Activated T-cell treated with anti-CD3 and anti-CD28 coated beads, Interleukin-2, amount 50 U/mL, for 4 hours (primary cell): ENCODE data around the gene TCF3. TPM values are rescaled to one million over a fixed set of nuclear protein-coding genes. Genes with fewer than 3 reads are reported as not detected.

Experiments
- ATAC-seq, 2 donors: fragments of 200-7000 bp; cut with Tn5 transposase; one replicate each; pipeline ENCODE4 v1.10.0; 2021
- DNase-seq: peaks from one replicate; pipeline ENCODE4 v3.0.0-alpha.2; 2020
- H3K27me3 Mint-ChIP-seq: one replicate; pipeline ENCODE4 v1.8.0; 2021; ENCODE audit warnings: low read depth, mixed read lengths
- H3K36me3 Mint-ChIP-seq: one replicate; pipeline ENCODE4 v1.8.0; 2022; ENCODE audit warnings: mixed read lengths; ENCODE audit not compliant: insufficient read depth
- H3K4me1 Mint-ChIP-seq: one replicate; pipeline ENCODE4 v1.8.0; 2021; ENCODE audit warnings: low read depth, mixed read lengths
- H3K4me3 Mint-ChIP-seq: one replicate; pipeline ENCODE4 v1.8.0; 2021; ENCODE audit warnings: mild to moderate bottlenecking, moderate library complexity, mixed read lengths
- H3K9me3 Mint-ChIP-seq: one replicate; pipeline ENCODE4 v1.8.0; 2021; ENCODE audit warnings: mixed read lengths
- total RNA-seq, 3 donors: library from RNA; stranded (reverse); gene quantifications; one replicate each; pipeline ENCODE4 v1.2.1, GENCODE V29; 2021

Gene TCF3
- total RNA-seq, 3 donors from 2014 or later, result 144 to 184 (median 153) TPM

- H3K4me3 Mint-ChIP-seq, result peak overlapping the region; percentile 96
- H3K9me3 Mint-ChIP-seq, result no peaks in the 10 kb centered on the region
- peaks cover 10% of the 10 kb centered on the region for H3K4me1 Mint-ChIP-seq
- H3K36me3 Mint-ChIP-seq, result peaks cover 4% of the 10 kb centered on the region
- no peak for DNase-seq
- no peak for ATAC-seq
- no peaks in the 10 kb centered on the region for H3K27me3 Mint-ChIP-seq
Measured at GRCh38 chr19:1590641-1591397, 61.6 kb downstream of the TCF3 start.

GRCh38 chr19:1587872-1588271 is 64.5 kb downstream of the TCF3 start:
- Mint-ChIP-seq H3K4me1 (peaks cover 10% of the 10 kb centered on the region), H3K36me3 (peaks cover 7% of the 10 kb centered on the region)
- no peak for DNase-seq

GRCh38 chr19:1585243-1585580 is 67.2 kb downstream of the TCF3 start:
- Mint-ChIP-seq H3K4me3 (no peak overlapping the region), H3K9me3 (no peaks in the 10 kb centered on the region), H3K36me3 (peaks cover 5% of the 10 kb centered on the region), H3K27me3 (no peaks in the 10 kb centered on the region), H3K4me1 (no peaks in the 10 kb centered on the region)
- DNase-seq (no peak), ATAC-seq (no peak)

More at GRCh38 chr19:1587872-1588271, 64.5 kb downstream of the TCF3 start:
- H3K27me3 Mint-ChIP-seq, result no peaks in the 10 kb centered on the region
- H3K9me3 Mint-ChIP-seq, result no peaks in the 10 kb centered on the region
- ATAC-seq, result no peak
- no peak overlapping the region for H3K4me3 Mint-ChIP-seq

GRCh38 chr19:1584500-1585242 is 67.7 kb downstream of the TCF3 start:
- Mint-ChIP-seq H3K36me3 (peaks cover 7% of the 10 kb centered on the region), H3K4me3 (no peak overlapping the region), H3K27me3 (no peaks in the 10 kb centered on the region), H3K9me3 (no peaks in the 10 kb centered on the region), H3K4me1 (no peaks in the 10 kb centered on the region)
- ATAC-seq (no peak), DNase-seq (no peak)

- ATAC-seq (no peak), DNase-seq (no peak)
- H3K27me3 Mint-ChIP-seq, result no peaks in the 10 kb centered on the region
- H3K36me3 Mint-ChIP-seq, result peaks cover 10% of the 10 kb centered on the region
- H3K4me3 Mint-ChIP-seq, result no peak overlapping the region
- no peaks in the 10 kb centered on the region for H3K4me1 Mint-ChIP-seq
- H3K9me3 Mint-ChIP-seq, result no peaks in the 10 kb centered on the region
Measured at GRCh38 chr19:1582201-1582600, 70.2 kb downstream of the TCF3 start.

DNA sequence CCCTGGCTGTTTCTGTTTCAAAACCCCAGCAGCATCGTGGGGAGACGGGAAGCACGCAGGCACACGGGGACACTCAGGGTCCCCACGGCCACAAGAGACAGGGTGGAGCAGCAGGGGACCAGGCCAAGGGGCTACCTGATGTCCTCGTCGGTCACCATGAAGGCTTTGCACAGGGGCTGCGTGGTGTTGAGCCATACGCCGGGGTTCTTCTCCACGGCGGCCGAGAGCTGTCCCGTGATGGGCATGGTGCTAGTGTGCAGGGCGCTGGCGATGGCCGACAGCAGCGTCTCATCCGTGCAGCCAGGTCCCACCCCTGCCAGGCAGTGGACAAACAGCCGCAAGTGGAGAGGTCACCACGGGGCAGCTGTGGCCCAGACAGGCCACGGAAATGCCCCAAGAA is 71.5 kb downstream of the TCF3 start:
- no peak for ATAC-seq
- Mint-ChIP-seq H3K9me3 (no peaks in the 10 kb centered on the region), H3K4me1 (no peaks in the 10 kb centered on the region), H3K4me3 (no peak overlapping the region), H3K36me3 (peaks cover 10% of the 10 kb centered on the region), H3K27me3 (no peaks in the 10 kb centered on the region)
- no peak for DNase-seq

DNA sequence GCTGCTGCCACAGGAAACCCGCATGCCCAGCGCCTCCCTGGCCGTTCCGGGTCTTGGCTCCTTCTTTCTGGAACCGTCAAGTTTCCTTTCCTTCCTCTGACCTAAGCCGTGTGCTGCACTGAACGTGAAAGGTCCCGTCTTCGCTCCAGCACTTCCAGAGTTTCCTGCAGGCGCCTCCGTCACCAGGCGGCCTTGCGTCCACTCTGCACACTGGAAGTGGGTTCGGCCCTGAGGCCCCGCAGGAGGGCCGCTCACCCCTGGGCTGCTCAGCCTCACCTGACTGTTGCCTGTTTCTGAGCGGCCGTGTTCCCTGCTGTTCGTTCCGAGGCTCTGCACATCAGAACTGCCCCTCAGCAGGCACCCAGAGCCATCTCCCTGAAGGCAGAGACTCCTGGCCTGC is 72.0 kb downstream of the TCF3 start:
- no peak overlapping the region for H3K4me3 Mint-ChIP-seq
- H3K9me3 Mint-ChIP-seq, result no peaks in the 10 kb centered on the region
- peaks cover 10% of the 10 kb centered on the region for H3K36me3 Mint-ChIP-seq
- no peaks in the 10 kb centered on the region for H3K27me3 Mint-ChIP-seq
- no peaks in the 10 kb centered on the region for H3K4me1 Mint-ChIP-seq
- ATAC-seq (no peak), DNase-seq (no peak)

DNA sequence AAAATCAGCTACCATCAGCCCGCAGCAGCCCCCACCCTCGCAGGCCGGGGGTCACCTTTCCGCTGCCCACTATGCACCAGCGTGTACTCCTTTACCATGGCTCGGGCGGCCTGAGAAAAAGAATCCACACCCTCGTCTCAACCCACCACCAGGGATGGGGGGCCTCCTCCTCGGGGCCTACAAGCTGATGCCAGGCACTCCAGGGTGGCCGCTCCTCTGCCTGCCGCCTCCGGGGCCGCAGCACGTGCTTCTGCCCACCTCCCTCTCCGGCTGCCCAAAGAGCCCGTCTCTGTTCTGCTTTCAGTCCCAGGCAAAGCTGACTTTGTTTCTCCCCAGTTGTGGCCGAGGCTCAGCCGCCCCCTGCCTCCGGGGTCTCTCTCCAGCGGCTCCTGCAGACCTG is 73.2 kb downstream of the TCF3 start:
- ATAC-seq (no peak), DNase-seq (no peak)
- no peak overlapping the region for H3K4me3 Mint-ChIP-seq
- no peaks in the 10 kb centered on the region for H3K9me3 Mint-ChIP-seq
- H3K4me1 Mint-ChIP-seq, result no peaks in the 10 kb centered on the region
- peaks cover 8% of the 10 kb centered on the region for H3K36me3 Mint-ChIP-seq
- H3K27me3 Mint-ChIP-seq, result no peaks in the 10 kb centered on the region

DNA sequence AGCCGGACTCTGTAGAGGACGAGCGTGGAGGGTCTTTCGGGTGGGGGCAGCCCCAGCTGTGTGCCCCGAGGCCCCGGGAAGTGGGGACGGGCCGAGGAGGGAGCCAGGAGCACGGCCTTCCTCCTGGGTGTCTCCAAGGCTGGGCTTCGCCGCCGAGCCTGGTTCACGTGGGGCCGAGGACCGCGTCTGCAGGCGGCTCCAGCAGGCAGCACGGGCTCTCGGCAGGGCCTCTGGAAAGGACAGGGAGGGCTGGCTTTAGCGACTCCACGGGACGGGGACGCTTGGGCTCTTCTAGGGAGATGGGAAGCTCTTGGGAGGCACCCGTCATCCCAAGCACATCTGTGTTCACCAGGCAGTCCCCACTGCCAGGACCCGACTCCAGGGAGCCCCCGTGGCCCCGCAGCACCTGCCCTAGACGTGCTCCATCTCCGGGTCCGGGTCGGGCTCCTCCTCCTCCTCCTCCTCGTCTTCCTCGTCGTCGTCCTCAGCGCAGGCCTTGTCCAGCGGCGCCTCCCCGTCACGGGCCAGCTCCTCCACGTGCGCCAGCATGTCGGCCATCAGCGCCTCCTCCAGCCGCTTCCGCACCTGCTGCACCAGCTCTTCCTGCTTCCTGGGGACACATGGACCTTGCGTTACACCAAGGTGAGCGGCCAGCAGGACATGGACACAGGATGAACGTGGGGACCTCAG is 74.3 kb downstream of the TCF3 start:
- Mint-ChIP-seq H3K36me3 (peaks cover 6% of the 10 kb centered on the region), H3K4me3 (no peak overlapping the region), H3K27me3 (no peaks in the 10 kb centered on the region), H3K9me3 (no peaks in the 10 kb centered on the region), H3K4me1 (no peaks in the 10 kb centered on the region)
- no peak for ATAC-seq
- no peak for DNase-seq

DNA sequence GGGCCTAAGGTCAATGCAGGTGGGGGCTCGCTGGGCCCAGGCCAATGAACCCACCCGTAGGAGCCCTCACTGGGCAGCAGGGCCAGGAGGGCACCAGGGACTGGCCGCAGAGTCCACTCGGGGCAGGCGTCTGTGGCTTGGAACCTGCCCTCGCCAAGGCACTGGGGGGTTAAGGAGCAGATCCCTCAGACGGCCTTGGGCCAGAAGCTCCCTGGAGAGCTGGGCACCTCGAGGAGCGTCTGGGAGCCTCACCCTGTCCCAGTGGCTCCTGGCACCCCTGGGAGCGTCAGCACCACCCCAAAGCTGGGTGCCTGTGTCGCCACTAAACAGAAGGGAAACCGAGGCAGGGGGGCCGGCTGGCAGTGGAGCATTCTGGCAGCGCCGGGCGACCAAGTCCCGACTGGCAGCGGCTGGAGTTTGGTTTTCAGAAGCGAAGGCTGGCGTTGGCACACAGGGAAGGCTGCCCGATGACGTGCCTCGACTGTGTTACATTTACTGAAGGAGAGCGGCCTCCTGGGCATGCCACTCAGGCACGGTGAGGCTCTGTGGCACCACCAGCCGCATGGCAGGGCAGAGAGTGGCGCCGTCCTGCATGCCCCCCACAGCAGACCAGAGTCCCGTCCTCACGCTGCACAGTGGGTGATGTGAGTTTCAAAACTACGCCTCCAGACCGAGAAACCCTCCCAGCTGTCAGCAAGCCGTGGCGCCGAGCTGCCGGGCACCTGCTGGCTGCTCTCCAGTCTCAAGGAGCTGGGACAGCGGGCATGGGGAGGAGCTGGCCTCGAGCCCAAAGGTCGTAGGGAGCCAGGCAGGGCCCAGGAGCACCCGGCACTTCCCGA is 75.1 kb downstream of the TCF3 start:
- ATAC-seq (no peak), DNase-seq (no peak)
- no peaks in the 10 kb centered on the region for H3K9me3 Mint-ChIP-seq
- H3K36me3 Mint-ChIP-seq, result peaks cover 6% of the 10 kb centered on the region
- H3K4me1 Mint-ChIP-seq, result no peaks in the 10 kb centered on the region
- no peaks in the 10 kb centered on the region for H3K27me3 Mint-ChIP-seq
- no peak overlapping the region for H3K4me3 Mint-ChIP-seq

GRCh38 chr19:1576242-1577089 is 75.9 kb downstream of the TCF3 start:
- Mint-ChIP-seq H3K27me3 (no peaks in the 10 kb centered on the region), H3K4me1 (no peaks in the 10 kb centered on the region), H3K4me3 (no peak overlapping the region), H3K9me3 (no peaks in the 10 kb centered on the region), H3K36me3 (peaks cover 6% of the 10 kb centered on the region)
- ATAC-seq (no peak), DNase-seq (no peak)

DNA sequence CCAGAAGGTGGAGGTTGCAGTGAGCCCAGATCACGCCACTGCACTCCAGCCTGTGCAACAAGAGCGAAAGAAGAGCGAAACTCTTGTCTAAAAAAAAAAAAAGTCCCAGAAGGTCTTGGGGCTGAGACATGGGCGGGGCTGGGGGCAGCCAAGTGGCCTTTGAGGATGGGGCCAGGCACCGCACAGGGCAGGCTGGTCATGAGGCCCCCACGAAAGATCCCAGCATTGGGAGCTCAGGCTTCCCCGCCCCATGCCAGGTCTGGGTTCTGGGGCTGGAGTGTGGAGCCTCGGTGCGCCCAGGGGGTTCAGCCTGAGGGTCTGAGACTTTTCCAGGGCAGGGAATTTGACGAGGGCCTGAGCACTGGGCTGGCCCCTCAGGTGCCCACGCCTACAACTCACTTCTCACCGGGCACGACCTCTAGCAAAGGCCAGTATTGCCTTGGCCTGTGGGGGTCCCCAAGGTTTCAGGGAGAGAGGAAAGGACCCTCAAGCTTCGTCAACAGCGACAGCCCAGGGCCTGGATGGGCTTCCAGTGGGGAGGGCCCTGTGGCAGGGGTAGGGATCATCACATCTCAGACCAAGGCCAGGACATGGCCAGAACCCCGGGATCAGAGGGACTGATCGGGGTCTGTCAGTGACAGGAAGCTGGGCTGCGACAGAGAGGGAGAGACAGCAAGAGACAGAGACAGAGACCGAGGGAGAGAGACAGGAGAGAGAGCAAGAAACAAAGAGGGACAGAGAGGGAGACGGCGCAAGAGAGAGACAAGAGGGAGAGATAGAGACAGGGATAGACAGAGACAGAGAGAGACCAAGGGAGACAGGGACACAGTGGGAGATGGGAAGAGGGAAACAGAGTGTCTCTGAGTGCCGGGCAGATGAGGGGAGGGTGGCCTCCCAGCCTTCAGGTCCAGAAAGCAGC is 76.8 kb downstream of the TCF3 start:
- Mint-ChIP-seq H3K36me3 (peaks cover 5% of the 10 kb centered on the region), H3K9me3 (no peaks in the 10 kb centered on the region), H3K27me3 (no peaks in the 10 kb centered on the region), H3K4me3 (no peak overlapping the region), H3K4me1 (no peaks in the 10 kb centered on the region)
- ATAC-seq (no peak), DNase-seq (no peak)
